GM15510 (cell line): ENCODE data around the gene DMAC2L.

Experiments used
- POLR2A ChIP-seq: IDR thresholded peaks from 3 replicates; pipeline ENCODE4 v1.6.1; 2011; ENCODE audit warnings: borderline replicate concordance; ENCODE audit not compliant: insufficient read length; ENCODE audit errors: extremely low read depth

The DMAC2L gene

DNA sequence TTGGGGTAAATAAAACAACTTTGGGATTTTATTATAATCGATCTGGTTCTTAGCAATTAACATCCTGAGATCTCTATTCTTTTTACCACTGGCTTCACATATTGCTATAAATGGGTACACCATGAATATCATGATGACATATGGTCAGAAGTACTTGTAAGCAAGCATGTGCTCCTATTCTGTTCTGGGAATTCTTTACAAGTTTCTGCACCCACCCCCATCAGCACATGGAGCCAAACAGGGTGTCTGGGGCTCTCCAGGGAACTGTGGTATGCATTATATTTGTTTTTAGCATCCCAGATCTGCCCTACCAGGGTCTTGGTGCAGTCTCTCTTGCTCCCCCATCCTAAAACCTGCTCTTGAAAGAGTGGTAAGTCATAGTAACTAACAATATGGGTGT is 31.3 kb downstream of the DMAC2L start:
- TF ChIP-seq POLR2A: no peak

DNA sequence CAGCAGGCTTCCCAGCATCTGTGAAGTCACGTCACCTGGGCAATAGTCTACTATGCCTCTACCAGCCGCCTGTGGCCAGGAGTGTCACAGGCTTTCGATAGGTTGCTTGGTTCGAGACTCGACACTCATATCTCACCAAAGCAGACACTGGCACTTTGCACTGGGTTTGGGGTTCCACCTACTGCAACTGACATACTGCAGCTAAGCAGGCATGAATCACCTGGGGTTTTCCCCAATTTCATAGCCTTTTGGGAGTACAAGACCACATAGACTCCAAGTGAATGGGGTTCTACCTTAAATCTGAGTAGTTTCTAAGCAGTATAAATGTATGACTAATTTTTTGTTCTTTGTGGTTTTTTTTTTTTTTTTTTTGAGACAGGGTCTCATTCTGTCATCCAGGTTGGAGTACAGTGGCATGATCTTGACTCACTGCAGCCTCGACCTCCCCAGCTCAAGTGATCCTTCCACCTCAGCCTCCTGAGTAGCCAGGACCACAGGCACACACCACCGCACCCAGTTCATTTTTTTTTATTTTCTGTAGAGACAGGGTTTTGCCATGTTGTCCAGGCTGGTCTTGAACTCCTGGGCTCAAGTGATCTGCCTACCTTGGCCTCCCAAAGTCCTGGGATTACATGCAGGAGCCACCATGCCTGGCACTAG is 32.1 kb downstream of the DMAC2L start:
- no peak for TF ChIP-seq POLR2A

DNA sequence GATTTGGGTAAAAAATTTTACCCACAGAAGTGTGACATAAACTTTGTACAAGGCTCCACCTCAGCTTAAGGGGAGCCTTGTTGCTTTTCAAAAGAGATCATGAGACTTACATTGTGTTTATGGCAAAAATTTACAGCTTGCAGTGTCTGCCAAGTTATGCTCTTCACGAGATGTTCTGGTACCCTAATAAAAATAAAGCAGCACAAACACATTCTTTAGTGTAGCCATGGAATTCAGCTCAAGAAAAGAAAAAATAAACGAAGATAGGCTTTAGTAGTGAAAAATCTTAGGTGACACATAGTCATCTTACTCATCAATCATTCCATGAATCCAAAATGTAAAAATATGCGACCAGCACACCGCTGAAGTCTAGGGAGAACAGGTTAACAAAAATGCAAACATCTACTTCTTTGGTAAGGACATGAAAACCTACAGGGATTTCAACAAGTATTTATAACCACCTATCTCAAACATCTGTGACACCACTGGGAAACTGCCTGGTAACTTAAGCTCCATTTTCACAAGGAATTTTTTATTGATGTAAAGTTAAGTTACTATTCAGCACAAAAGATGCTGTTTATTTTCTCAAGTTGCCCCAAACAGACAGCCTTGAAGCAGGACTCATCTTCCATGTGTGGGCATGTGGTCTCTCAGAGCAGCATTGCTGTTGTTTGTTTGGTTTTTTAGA is 32.9 kb downstream of the DMAC2L start:
- TF ChIP-seq POLR2A: no peak

DNA sequence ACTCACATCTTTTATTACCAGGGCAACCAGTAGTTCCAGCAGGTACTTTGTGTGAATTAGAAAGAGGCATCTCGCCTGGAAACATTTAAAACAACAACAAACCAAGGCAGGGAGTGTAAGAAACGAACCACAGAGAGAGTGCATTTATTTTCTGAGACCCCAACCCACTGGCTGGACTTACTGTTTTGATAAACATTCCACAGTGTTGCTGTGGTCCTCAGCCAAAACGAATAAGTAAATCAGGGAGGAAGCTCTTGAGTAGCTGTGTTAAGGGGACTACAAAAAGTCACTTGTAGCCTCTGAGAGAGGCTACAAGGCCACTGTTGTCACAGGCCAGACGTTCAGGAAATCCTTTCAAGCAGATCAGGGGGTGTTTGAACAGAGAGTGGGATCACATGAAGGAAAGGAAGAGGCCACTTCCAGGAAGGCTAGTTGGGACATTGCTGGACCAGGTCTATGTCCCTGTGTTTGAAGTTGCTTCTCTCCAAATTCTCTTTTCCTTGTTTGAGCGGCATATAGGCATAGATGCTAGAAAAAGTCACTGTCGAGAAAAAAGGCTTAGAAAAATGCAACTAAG is 33.8 kb downstream of the DMAC2L start:
- TF ChIP-seq POLR2A: no peak

GRCh38 chr14:50347521-50347920 is 35.4 kb downstream of the DMAC2L start:
- no peak for TF ChIP-seq POLR2A

DNA sequence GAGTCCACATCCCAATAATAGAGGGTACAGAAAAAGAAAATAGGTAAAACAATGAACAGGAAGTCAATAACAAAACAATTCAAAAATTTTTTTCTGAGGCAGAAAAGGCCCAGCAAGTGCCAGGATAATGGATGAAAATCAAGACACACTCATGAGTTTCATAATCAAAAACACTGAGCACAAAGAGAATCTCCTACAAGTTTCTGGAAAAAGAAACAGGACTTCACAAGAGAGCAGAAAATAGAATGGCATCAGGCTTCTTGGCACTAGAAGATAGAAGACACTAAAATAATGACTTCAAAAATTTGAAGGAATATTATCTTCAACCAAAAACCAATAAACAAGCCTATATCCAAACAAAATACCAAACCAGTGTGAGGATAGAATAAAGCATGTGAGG is 36.8 kb downstream of the DMAC2L start:
- TF ChIP-seq POLR2A: no peak

GRCh38 chr14:50350975-50351374 is 38.9 kb downstream of the DMAC2L start:
- TF ChIP-seq POLR2A: no peak

- no peak for TF ChIP-seq POLR2A
Measured at GRCh38 chr14:50352584-50352983, 40.5 kb downstream of the DMAC2L start.

GRCh38 chr14:50353126-50353525 is 41.0 kb downstream of the DMAC2L start:
- no peak for TF ChIP-seq POLR2A

GRCh38 chr14:50354527-50354926 is 42.4 kb downstream of the DMAC2L start:
- TF ChIP-seq POLR2A: no peak

GRCh38 chr14:50355692-50356091 is 43.6 kb downstream of the DMAC2L start:
- TF ChIP-seq POLR2A: no peak

GRCh38 chr14:50357124-50357523 is 45.0 kb downstream of the DMAC2L start:
- TF ChIP-seq POLR2A: no peak

DNA sequence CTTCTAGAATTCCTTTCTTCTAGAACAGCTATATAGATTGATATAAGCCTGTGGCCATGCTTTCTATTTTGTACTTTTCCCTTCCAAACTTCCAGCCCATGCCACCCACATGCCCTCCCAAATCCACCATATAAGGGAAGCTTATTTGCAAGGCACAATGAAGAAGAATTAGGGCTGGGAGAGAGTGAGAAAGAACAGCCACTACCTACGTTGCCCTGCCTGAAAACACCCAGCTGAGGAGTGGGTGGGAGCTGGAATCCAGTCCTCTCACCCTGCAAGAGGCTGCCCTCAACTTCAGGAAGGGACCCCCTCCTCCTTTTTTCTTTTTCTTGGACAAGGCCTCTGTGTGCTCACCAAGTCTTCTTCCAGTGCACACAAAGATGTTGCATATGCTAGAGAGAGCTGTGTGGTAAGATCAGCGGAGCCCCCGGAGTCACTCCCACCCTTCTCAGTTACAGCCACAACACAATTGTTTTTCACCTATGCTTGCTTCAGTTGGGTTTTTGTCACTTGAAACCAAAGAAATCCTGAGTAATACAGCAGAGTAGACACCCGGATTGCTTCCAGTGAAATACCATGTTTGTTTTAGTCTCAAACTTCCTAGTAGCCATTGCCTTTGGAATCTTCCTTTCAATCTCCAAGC is 45.8 kb downstream of the DMAC2L start:
- TF ChIP-seq POLR2A: no peak

DNA sequence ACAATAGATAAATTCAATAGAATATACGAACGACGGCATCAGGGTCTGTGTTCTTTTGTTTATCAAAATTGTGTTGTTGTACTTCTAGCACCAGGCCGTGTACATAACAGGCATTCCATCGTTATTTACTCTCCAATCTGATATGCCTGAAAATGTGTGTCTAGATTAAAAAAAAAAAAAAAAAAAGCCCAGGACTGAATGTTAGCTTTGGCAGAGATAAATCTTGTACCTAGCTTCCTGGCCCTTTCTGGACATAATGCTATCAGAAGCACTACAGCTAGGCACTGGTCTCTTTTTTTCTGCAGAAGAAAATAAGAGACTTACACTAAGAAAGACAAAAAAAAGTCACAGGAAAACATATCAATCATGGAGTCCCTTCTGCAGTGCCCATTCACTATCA is 47.5 kb downstream of the DMAC2L start:
- no peak for TF ChIP-seq POLR2A

DNA sequence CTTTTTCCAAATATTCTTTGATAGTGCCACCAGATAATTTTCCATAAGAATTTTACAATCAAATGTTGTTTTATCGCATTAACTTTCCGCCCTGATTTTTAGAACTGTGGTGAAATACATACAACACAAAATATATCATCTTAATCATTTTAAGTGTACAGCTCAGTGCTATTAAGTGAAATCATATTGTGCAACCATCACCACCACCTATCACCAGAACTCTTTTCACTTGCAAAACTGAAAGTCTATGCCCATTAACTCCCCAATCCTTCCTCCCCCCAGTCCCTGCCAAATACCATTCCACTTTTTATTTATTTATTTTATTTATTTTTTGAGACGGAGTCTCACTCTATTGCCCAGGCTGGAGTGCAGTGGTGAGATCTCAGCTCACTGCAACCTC is 48.0 kb downstream of the DMAC2L start:
- no peak for TF ChIP-seq POLR2A
